ENCODE measurements around the gene TBL3. TPM values are rescaled to one million over a fixed set of nuclear protein-coding genes. Genes with fewer than 3 reads are reported as not detected.

TBL3 gene
- polyA plus RNA-seq, 1 donor (not counting 4 experiments of a cell fraction or from before 2014, with no cell fraction given) = 27.8 TPM

DNA sequence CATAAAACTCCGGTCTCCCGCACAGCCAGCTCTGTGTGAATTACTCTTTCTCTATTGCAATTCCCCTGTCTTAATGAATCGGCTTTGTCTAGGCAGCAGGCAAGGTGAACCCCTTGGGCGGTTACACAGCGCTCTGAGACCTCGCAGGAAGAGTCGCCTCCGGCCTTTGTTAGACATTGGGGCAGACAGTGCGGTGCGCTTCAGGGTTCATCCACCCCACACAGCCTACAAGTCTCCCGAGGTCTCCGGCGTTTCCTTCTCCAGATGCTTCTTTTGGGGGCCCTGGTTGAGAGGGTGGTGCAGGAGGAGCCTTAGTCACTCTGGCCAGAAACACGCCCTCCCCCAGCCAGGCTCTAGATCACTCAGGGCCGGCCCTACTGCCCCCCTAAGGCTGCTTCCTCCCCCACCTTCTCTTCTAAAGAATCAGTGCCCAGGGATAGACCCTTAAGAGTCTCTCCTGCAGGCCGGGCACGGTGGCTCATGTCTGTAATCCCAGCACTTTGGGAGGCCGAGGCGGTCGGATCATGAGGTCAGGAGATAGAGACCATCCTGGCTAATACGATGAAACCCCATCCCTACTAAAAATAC is 27.1 kb upstream of the TBL3 start:
- Histone ChIP-seq H3K27me3 (ENCODE audit: control insufficient read depth, extremely low read depth, insufficient read depth, low read length) (no peaks in the 10 kb centered on the region), H3K36me3 (ENCODE audit: control insufficient read depth in 2 of 2, extremely low read depth in 1 of 2, insufficient read depth in 2 of 2, low read length in 2 of 2) (no peaks in the 10 kb centered on the region), H3K9me3 (ENCODE audit: control insufficient read depth, low read depth, low read length) (no peaks in the 10 kb centered on the region), H3K9ac (ENCODE audit: control insufficient read depth, extremely low read depth, insufficient read depth, low read length) (no peak overlapping the region), H2AFZ (ENCODE audit: control insufficient read depth, low read length) (no peak overlapping the region), H3K4me1 (ENCODE audit: control insufficient read depth, extremely low read depth, insufficient read depth, low read length) (peaks cover 20% of the 10 kb centered on the region), H3K79me2 (ENCODE audit: control insufficient read depth, insufficient read depth, low read length) (no peaks in the 10 kb centered on the region), H3K9me1 (ENCODE audit: control insufficient read depth, extremely low read depth, insufficient read depth, low read length) (no peaks in the 10 kb centered on the region), H3K4me2 (ENCODE audit: control insufficient read depth, extremely low read depth, insufficient read depth, low read depth, low read length) (no peak overlapping the region), H4K20me1 (ENCODE audit: control insufficient read depth, extremely low read depth, insufficient read depth, low read length) (no peaks in the 10 kb centered on the region), H3K4me3 (ENCODE audit: control insufficient read depth in 2 of 3, extremely low read depth in 1 of 3, insufficient read depth in 2 of 3, low read depth in 1 of 3, low read length in 3 of 3) (no peak overlapping the region), H3K27ac (ENCODE audit: control insufficient read depth, insufficient read depth, low read length) (no peak overlapping the region)
- TF ChIP-seq, protein P1, sequence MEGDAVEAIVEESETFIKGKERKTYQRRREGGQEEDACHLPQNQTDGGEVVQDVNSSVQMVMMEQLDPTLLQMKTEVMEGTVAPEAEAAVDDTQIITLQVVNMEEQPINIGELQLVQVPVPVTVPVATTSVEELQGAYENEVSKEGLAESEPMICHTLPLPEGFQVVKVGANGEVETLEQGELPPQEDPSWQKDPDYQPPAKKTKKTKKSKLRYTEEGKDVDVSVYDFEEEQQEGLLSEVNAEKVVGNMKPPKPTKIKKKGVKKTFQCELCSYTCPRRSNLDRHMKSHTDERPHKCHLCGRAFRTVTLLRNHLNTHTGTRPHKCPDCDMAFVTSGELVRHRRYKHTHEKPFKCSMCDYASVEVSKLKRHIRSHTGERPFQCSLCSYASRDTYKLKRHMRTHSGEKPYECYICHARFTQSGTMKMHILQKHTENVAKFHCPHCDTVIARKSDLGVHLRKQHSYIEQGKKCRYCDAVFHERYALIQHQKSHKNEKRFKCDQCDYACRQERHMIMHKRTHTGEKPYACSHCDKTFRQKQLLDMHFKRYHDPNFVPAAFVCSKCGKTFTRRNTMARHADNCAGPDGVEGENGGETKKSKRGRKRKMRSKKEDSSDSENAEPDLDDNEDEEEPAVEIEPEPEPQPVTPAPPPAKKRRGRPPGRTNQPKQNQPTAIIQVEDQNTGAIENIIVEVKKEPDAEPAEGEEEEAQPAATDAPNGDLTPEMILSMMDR (optimal IDR thresholded peaks at IDR 0.05 in 1 of 3, IDR thresholded peaks at IDR 0.05 in 1 of 3, conservative IDR thresholded peaks at IDR 0.05 in 1 of 3; ENCODE audit: extremely low read depth in 1 of 3, insufficient read depth in 2 of 3, low read length in 3 of 3) = no peak
- no peak for TF ChIP-seq EZH2 (IDR thresholded peaks at IDR 0.05; ENCODE audit: low read length)
- dilution Hi-C loops (cut with MboI; ENCODE audit: extremely low pct_ligation_motif_present, low sequenced_read_pairs) = no loop called here
- no peak for DNase-seq (ENCODE audit: low read depth, low spot score)
- FAIRE-seq = no peak

DNA sequence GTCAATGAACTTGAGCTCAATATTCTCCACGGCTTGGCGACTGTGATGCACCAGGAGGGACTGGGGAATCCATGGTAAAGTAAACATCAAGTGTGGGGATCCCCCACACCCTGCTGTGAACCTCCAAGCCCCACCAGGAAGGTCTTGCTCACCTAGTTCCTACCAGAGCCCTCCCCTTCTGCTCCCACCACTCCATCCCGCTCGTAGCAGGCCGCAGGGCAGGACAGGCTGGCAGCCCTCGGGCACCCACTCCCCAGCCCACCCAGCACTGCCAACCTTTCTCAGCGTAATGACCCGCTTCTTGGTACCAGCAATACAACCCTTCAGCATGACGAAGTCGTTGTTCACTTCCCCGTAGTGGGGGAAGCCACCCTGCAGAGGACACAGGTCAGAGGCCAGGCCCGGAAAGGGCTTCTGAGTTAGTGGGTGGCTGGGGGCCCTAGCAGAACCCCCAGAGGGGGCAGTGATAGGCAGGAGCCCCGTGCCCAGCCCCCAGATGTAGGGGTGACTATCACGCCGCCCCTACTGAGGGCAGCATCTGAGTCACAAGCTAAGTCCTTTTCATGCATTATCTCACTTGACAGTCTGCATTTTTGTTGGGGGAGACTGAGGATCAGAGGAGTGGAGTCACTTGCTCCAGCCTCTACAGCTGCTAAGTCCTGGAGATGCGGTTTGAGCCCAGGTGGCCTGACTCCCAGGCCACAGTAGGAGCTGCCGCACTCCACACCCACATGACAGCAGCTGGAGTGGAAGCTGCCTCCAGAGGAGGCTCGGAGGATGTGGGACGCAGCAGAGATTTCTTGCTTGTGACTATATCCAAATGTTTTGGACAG is 26.1 kb upstream of the TBL3 start:
- no peak for DNase-seq (ENCODE audit: low read depth, low spot score)
- Histone ChIP-seq H3K9ac (ENCODE audit: control insufficient read depth, extremely low read depth, insufficient read depth, low read length) (no peak overlapping the region), H3K36me3 (ENCODE audit: control insufficient read depth in 2 of 2, extremely low read depth in 1 of 2, insufficient read depth in 2 of 2, low read length in 2 of 2) (no peaks in the 10 kb centered on the region), H3K27me3 (ENCODE audit: control insufficient read depth, extremely low read depth, insufficient read depth, low read length) (no peaks in the 10 kb centered on the region), H3K4me2 (ENCODE audit: control insufficient read depth, extremely low read depth, insufficient read depth, low read depth, low read length) (no peak overlapping the region), H3K79me2 (ENCODE audit: control insufficient read depth, insufficient read depth, low read length) (no peaks in the 10 kb centered on the region), H3K9me3 (ENCODE audit: control insufficient read depth, low read depth, low read length) (no peaks in the 10 kb centered on the region), H4K20me1 (ENCODE audit: control insufficient read depth, extremely low read depth, insufficient read depth, low read length) (no peaks in the 10 kb centered on the region), H2AFZ (ENCODE audit: control insufficient read depth, low read length) (no peak overlapping the region), H3K9me1 (ENCODE audit: control insufficient read depth, extremely low read depth, insufficient read depth, low read length) (no peaks in the 10 kb centered on the region), H3K4me3 (ENCODE audit: control insufficient read depth in 2 of 3, extremely low read depth in 1 of 3, insufficient read depth in 2 of 3, low read depth in 1 of 3, low read length in 3 of 3) (no peak overlapping the region), H3K27ac (ENCODE audit: control insufficient read depth, insufficient read depth, low read length) (no peak overlapping the region), H3K4me1 (ENCODE audit: control insufficient read depth, extremely low read depth, insufficient read depth, low read length) (peaks cover 27% of the 10 kb centered on the region)
- no peak for FAIRE-seq
- dilution Hi-C loops (cut with MboI; ENCODE audit: extremely low pct_ligation_motif_present, low sequenced_read_pairs) = no loop called here
- TF ChIP-seq, protein P1 (optimal IDR thresholded peaks at IDR 0.05 in 1 of 3, IDR thresholded peaks at IDR 0.05 in 1 of 3, conservative IDR thresholded peaks at IDR 0.05 in 1 of 3; ENCODE audit: extremely low read depth in 1 of 3, insufficient read depth in 2 of 3, low read length in 3 of 3) = no peak
- no peak for TF ChIP-seq EZH2 (IDR thresholded peaks at IDR 0.05; ENCODE audit: low read length)

Data from keratinocyte (primary cell).